T-helper 22 cell (primary cell): Measurements from ENCODE around the gene GPR3.

ENCODE experiments used
- DNase-seq: peaks from one replicate; pipeline ENCODE4 v3.0.0-alpha.2; 2020; ENCODE audit warnings: low read depth

Gene GPR3

GRCh38 chr1:27392096-27392777, at the start of gene GPR3:
GPR3 (plus strand) TSS chr1:27392622; CDS start chr1:27393799, 1,177 bp downstream.
- peak; percentile 89 for DNase-seq

- DNase-seq, result peak; percentile 79
Measured at GRCh38 chr1:27342778-27343638, 49.4 kb upstream of the GPR3 start.

GRCh38 chr1:27343639-27344025, 48.8 kb upstream of the GPR3 start:
- no peak for DNase-seq

GRCh38 chr1:27345272-27345671, 47.1 kb upstream of the GPR3 start:
- no peak for DNase-seq

- no peak for DNase-seq
Measured at GRCh38 chr1:27346357-27346756, 46.1 kb upstream of the GPR3 start.

GRCh38 chr1:27346991-27347624, 45.3 kb upstream of the GPR3 start:
- no peak for DNase-seq

- no peak for DNase-seq
Measured at GRCh38 chr1:27348861-27349783, 43.3 kb upstream of the GPR3 start.

- DNase-seq, result no peak
Measured at GRCh38 chr1:27349784-27350662, 42.4 kb upstream of the GPR3 start.

GRCh38 chr1:27350663-27351540, 41.5 kb upstream of the GPR3 start:
- no peak for DNase-seq

GRCh38 chr1:27351541-27352107, 40.8 kb upstream of the GPR3 start:
- DNase-seq, result no peak

- no peak for DNase-seq
Measured at GRCh38 chr1:27353166-27353565, 39.3 kb upstream of the GPR3 start.

GRCh38 chr1:27353629-27354028, 38.8 kb upstream of the GPR3 start:
- no peak for DNase-seq

- no peak for DNase-seq
Measured at GRCh38 chr1:27355683-27356082, 36.7 kb upstream of the GPR3 start.

GRCh38 chr1:27356277-27356618, 36.2 kb upstream of the GPR3 start:
- DNase-seq, result no peak

GRCh38 chr1:27356619-27357280, 35.7 kb upstream of the GPR3 start:
- peak; percentile 37 for DNase-seq

GRCh38 chr1:27357281-27358037, 35.0 kb upstream of the GPR3 start:
- DNase-seq, result peak; percentile 53

GRCh38 chr1:27358038-27358927, 34.1 kb upstream of the GPR3 start:
- DNase-seq, result no peak
